GM12878 (cell line): Measurements from ENCODE around the gene RASGRF1. TPM values are rescaled to one million over a fixed set of nuclear protein-coding genes. Genes with fewer than 3 reads are reported as not detected.

Source experiments
- BCL11A ChIP-seq: IDR thresholded peaks from 2 replicates; pipeline ENCODE4 v1.6.1; 2011; ENCODE audit warnings: low read depth, low read length
- CBX3 ChIP-seq: fragments of 200-600 bp; sonication (generic); IDR thresholded peaks from 2 replicates; pipeline ENCODE4 v1.6.1; 2016; ENCODE audit warnings: low read depth, borderline replicate concordance
- FOXM1 ChIP-seq: IDR thresholded peaks from 2 replicates; pipeline ENCODE4 v1.6.1; 2012; ENCODE audit warnings: low read depth, mild to moderate bottlenecking, inconsistent platforms, low read length, moderate library complexity
- GATAD2B ChIP-seq: fragments of 450-650 bp; conservative IDR thresholded peaks from 2 replicates; pipeline ENCODE4 v1.6.1; 2017; ENCODE audit warnings: low read depth, mild to moderate bottlenecking, moderate library complexity
- NFYB ChIP-seq: IDR thresholded peaks from 2 replicates; pipeline ENCODE4 v1.6.1; 2011; ENCODE audit warnings: low read depth, mild to moderate bottlenecking, low read length, improper control_type of control experiment, moderate library complexity; ENCODE audit not compliant: insufficient read depth
- PAX5 ChIP-seq: IDR thresholded peaks from 2 replicates; pipeline ENCODE4 v1.6.1; 2011; ENCODE audit warnings: low read depth, low read length, borderline replicate concordance
- PAX8 ChIP-seq: fragments of 450-650 bp; IDR thresholded peaks from 2 replicates; pipeline ENCODE4 v1.6.1; 2017; ENCODE audit warnings: mild to moderate bottlenecking, moderate library complexity
- RBBP5 ChIP-seq: fragments of 200-600 bp; sonication (generic); conservative IDR thresholded peaks from 2 replicates; pipeline ENCODE4 v1.6.1; 2016
- SREBF2 ChIP-seq: IDR thresholded peaks from 2 replicates; pipeline ENCODE4 v1.6.1; 2012; ENCODE audit warnings: mild to moderate bottlenecking, low read length
- STAT3 ChIP-seq: IDR thresholded peaks from 2 replicates; pipeline ENCODE4 v1.6.1; 2011; ENCODE audit warnings: low read depth, low read length, improper control_type of control experiment
- ZNF384 ChIP-seq: IDR thresholded peaks from 2 replicates; pipeline ENCODE4 v1.6.1; 2012; ENCODE audit warnings: low read depth, mild to moderate bottlenecking, low read length, improper control_type of control experiment, borderline replicate concordance
- ZSCAN29 ChIP-seq: fragments of 450-650 bp; IDR thresholded peaks from 2 replicates; pipeline ENCODE4 v1.6.1; 2017; ENCODE audit warnings: mild to moderate bottlenecking, moderate library complexity
- polyA plus RNA-seq, 11 experiments: library from polyadenylated mRNA; depleted of rRNA in 4 of 11; unstranded in 6 of 11; stranded (reverse) in 5 of 11; fragments of >200 nt; fragmentation: Nextera tagmentation in 4 of 11; fragmentation: Illumina TruSeq in 1 of 11; extraction: Ambion mirVana in 4 of 11; extraction: Trizol in 1 of 11; gene quantifications; 1 replicate in 1 of 11; 2 replicates in 10 of 11; pipeline versions ENCODE4 v1.2.1 to v1.2.3, GENCODE V29; 2011 to 2016; ENCODE audit warnings: inconsistent platforms in 2 of 11, missing spikeins in 2 of 11, low read depth in 1 of 11
- total RNA-seq, 4 experiments: library from RNA; depleted of rRNA in 3 of 4; stranded (reverse); fragments of >200 nt in 3 of 4; fragmentation: Illumina TruSeq in 1 of 4; extraction: Trizol in 1 of 4; gene quantifications; 2 replicates each; pipeline versions ENCODE4 v1.2.1 to v1.2.3, GENCODE V29; 2013 to 2021
- TF ChIP-seq, protein P1 (sequence below): fragments of 450-650 bp; IDR thresholded peaks from 2 replicates; pipeline ENCODE4 v1.6.1; 2017; ENCODE audit warnings: mild to moderate bottlenecking, moderate library complexity
- TF ChIP-seq, protein P2 (sequence below): fragments of 450-650 bp; conservative IDR thresholded peaks from 2 replicates; pipeline ENCODE4 v1.6.1; 2017; ENCODE audit warnings: mild to moderate bottlenecking, moderate library complexity
- TF ChIP-seq, protein P3 (sequence below): fragments of 450-650 bp; IDR thresholded peaks from 2 replicates; pipeline ENCODE4 v1.6.1; 2017; ENCODE audit warnings: antibody characterized with exemption, mild to moderate bottlenecking, moderate library complexity
- TF ChIP-seq, protein P4 (sequence below): fragments of 450-650 bp; IDR thresholded peaks from 2 replicates; pipeline ENCODE4 v1.6.1; 2017; ENCODE audit warnings: mild to moderate bottlenecking, moderate library complexity

The RASGRF1 gene
- total and polyA plus RNA-seq, 10 of the 15 experiments (the other 5 are each of a cell fraction or from before 2014, with no cell fraction given) = 0.20 to 1.9 (median 0.86) TPM

DNA sequence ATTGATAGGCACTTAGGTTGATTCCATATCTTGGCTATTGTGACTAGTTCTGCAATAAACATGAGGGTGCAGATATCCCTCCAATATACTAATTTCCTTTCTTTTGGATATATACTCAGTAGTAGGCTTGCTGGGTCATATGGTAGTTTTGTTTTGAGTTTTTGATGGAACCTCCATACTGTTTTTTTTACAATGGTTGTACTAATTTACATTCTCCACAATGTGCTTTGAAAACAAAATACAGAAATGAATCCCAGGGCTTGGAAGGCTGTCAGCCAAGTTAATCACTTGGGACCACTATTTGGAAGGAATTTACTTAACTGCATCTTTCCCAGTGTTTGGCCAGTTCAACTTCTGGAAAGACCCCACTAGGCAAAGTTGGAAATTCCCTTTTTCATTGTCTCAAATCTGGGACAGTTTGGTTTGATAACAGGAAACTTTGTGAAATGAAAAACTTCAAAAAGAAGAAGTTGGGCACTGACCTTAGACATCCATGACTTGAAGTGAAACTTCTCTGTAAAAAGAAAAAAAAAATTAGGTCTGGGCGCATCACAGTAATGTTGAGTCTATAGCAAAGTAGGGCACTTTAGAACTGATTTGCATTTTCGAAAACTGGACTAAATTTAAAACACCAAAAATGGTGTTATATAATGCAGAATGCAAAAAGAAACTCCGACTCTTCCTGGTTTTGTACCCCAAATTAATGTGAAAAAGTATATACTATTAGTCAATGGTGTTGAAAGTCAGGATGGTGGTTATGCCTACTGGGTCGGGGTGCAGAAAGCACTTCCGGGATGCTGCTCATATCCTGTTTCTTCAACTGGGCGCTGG lies 151.7 kb downstream of the RASGRF1 start (continued):
- TF ChIP-seq PAX8 = 0 out of 2 replicates have a peak, but pooled peaks have one; percentile 62
- peak; percentile 42 for TF ChIP-seq GATAD2B
- peak; percentile 89 for TF ChIP-seq FOXM1
- TF ChIP-seq ZSCAN29 = no peak
- no peak for TF ChIP-seq CBX3
- TF ChIP-seq NFYB = no peak
- TF ChIP-seq STAT3 = 0 out of 2 replicates have a peak, but pooled peaks have one; percentile 14
- TF ChIP-seq, protein P1, sequence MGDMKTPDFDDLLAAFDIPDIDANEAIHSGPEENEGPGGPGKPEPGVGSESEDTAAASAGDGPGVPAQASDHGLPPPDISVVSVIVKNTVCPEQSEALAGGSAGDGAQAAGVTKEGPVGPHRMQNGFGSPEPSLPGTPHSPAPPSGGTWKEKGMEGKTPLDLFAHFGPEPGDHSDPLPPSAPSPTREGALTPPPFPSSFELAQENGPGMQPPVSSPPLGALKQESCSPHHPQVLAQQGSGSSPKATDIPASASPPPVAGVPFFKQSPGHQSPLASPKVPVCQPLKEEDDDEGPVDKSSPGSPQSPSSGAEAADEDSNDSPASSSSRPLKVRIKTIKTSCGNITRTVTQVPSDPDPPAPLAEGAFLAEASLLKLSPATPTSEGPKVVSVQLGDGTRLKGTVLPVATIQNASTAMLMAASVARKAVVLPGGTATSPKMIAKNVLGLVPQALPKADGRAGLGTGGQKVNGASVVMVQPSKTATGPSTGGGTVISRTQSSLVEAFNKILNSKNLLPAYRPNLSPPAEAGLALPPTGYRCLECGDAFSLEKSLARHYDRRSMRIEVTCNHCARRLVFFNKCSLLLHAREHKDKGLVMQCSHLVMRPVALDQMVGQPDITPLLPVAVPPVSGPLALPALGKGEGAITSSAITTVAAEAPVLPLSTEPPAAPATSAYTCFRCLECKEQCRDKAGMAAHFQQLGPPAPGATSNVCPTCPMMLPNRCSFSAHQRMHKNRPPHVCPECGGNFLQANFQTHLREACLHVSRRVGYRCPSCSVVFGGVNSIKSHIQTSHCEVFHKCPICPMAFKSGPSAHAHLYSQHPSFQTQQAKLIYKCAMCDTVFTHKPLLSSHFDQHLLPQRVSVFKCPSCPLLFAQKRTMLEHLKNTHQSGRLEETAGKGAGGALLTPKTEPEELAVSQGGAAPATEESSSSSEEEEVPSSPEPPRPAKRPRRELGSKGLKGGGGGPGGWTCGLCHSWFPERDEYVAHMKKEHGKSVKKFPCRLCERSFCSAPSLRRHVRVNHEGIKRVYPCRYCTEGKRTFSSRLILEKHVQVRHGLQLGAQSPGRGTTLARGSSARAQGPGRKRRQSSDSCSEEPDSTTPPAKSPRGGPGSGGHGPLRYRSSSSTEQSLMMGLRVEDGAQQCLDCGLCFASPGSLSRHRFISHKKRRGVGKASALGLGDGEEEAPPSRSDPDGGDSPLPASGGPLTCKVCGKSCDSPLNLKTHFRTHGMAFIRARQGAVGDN = 0 out of 2 replicates have a peak, but pooled peaks have one; percentile 8
- TF ChIP-seq PAX5 = no peak
- no peak for TF ChIP-seq RBBP5
- TF ChIP-seq SREBF2 = no peak
- TF ChIP-seq, protein P2, sequence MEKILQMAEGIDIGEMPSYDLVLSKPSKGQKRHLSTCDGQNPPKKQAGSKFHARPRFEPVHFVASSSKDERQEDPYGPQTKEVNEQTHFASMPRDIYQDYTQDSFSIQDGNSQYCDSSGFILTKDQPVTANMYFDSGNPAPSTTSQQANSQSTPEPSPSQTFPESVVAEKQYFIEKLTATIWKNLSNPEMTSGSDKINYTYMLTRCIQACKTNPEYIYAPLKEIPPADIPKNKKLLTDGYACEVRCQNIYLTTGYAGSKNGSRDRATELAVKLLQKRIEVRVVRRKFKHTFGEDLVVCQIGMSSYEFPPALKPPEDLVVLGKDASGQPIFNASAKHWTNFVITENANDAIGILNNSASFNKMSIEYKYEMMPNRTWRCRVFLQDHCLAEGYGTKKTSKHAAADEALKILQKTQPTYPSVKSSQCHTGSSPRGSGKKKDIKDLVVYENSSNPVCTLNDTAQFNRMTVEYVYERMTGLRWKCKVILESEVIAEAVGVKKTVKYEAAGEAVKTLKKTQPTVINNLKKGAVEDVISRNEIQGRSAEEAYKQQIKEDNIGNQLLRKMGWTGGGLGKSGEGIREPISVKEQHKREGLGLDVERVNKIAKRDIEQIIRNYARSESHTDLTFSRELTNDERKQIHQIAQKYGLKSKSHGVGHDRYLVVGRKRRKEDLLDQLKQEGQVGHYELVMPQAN = peak; percentile 38; the same call in 1 of the 2 replicates
- TF ChIP-seq ZNF384 = peak; percentile 96
- TF ChIP-seq, protein P3, sequence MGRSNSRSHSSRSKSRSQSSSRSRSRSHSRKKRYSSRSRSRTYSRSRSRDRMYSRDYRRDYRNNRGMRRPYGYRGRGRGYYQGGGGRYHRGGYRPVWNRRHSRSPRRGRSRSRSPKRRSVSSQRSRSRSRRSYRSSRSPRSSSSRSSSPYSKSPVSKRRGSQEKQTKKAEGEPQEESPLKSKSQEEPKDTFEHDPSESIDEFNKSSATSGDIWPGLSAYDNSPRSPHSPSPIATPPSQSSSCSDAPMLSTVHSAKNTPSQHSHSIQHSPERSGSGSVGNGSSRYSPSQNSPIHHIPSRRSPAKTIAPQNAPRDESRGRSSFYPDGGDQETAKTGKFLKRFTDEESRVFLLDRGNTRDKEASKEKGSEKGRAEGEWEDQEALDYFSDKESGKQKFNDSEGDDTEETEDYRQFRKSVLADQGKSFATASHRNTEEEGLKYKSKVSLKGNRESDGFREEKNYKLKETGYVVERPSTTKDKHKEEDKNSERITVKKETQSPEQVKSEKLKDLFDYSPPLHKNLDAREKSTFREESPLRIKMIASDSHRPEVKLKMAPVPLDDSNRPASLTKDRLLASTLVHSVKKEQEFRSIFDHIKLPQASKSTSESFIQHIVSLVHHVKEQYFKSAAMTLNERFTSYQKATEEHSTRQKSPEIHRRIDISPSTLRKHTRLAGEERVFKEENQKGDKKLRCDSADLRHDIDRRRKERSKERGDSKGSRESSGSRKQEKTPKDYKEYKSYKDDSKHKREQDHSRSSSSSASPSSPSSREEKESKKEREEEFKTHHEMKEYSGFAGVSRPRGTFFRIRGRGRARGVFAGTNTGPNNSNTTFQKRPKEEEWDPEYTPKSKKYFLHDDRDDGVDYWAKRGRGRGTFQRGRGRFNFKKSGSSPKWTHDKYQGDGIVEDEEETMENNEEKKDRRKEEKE = no peak
- 0 out of 2 replicates have a peak, but pooled peaks have one; percentile 55 for TF ChIP-seq BCL11A
- TF ChIP-seq, protein P4, sequence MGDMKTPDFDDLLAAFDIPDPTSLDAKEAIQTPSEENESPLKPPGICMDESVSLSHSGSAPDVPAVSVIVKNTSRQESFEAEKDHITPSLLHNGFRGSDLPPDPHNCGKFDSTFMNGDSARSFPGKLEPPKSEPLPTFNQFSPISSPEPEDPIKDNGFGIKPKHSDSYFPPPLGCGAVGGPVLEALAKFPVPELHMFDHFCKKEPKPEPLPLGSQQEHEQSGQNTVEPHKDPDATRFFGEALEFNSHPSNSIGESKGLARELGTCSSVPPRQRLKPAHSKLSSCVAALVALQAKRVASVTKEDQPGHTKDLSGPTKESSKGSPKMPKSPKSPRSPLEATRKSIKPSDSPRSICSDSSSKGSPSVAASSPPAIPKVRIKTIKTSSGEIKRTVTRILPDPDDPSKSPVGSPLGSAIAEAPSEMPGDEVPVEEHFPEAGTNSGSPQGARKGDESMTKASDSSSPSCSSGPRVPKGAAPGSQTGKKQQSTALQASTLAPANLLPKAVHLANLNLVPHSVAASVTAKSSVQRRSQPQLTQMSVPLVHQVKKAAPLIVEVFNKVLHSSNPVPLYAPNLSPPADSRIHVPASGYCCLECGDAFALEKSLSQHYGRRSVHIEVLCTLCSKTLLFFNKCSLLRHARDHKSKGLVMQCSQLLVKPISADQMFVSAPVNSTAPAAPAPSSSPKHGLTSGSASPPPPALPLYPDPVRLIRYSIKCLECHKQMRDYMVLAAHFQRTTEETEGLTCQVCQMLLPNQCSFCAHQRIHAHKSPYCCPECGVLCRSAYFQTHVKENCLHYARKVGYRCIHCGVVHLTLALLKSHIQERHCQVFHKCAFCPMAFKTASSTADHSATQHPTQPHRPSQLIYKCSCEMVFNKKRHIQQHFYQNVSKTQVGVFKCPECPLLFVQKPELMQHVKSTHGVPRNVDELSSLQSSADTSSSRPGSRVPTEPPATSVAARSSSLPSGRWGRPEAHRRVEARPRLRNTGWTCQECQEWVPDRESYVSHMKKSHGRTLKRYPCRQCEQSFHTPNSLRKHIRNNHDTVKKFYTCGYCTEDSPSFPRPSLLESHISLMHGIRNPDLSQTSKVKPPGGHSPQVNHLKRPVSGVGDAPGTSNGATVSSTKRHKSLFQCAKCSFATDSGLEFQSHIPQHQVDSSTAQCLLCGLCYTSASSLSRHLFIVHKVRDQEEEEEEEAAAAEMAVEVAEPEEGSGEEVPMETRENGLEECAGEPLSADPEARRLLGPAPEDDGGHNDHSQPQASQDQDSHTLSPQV = peak; percentile 9; the same call in 1 of the 2 replicates
